Liver (tissue), 9 donors: ENCODE data around the gene GPR132. TPM values are rescaled to one million over a fixed set of nuclear protein-coding genes. Genes with fewer than 3 reads are reported as not detected.

Source experiments
- DNase-seq: peaks from one replicate; pipeline ENCODE4 v3.0.0-alpha.2; 2017; ENCODE audit warnings: low spot score
- H3K27ac ChIP-seq, 2 donors: one replicate each; pipeline ENCODE4 v1.7.0; 2013; ENCODE audit warnings: inconsistent platforms in 2 of 2, low read length in 2 of 2, control low read depth in 1 of 2, low read depth in 1 of 2, mild to moderate bottlenecking in 1 of 2
- H3K27me3 ChIP-seq, 4 donors: one replicate each; pipeline versions ENCODE4 v1.6.1 to v1.7.0; 2013; ENCODE audit warnings: low read length in 3 of 4, inconsistent platforms in 1 of 4, mild to moderate bottlenecking in 1 of 4, moderate library complexity in 1 of 4; ENCODE audit not compliant: control insufficient read depth in 4 of 4, insufficient read depth in 4 of 4
- H3K36me3 ChIP-seq, 4 donors: one replicate each; pipeline versions ENCODE4 v1.6.1 to v1.7.0; 2013; ENCODE audit warnings: low read length in 3 of 4, mild to moderate bottlenecking in 3 of 4, low read depth in 1 of 4, moderate library complexity in 1 of 4; ENCODE audit not compliant: control insufficient read depth in 4 of 4, insufficient read depth in 3 of 4
- H3K4me1 ChIP-seq, 4 donors: one replicate each; pipeline versions ENCODE4 v1.6.1 to v1.7.0; 2013; ENCODE audit warnings: low read length in 3 of 4, mild to moderate bottlenecking in 3 of 4, moderate library complexity in 1 of 4; ENCODE audit not compliant: control insufficient read depth in 4 of 4, insufficient read depth in 4 of 4
- H3K4me3 ChIP-seq, 3 donors: one replicate each; pipeline versions ENCODE4 v1.6.1 to v1.7.0; 2013; ENCODE audit warnings: low read length in 3 of 3, control low read depth in 1 of 3, low read depth in 1 of 3, mild to moderate bottlenecking in 1 of 3
- H3K9ac ChIP-seq, 2 donors: one replicate each; pipeline ENCODE4 v1.7.0; 2013; ENCODE audit warnings: low read length in 2 of 2, mild to moderate bottlenecking in 2 of 2, moderate library complexity in 2 of 2, control low read depth in 1 of 2, low read depth in 1 of 2
- H3K9me3 ChIP-seq, 4 donors: one replicate each; pipeline versions ENCODE4 v1.6.1 to v1.7.0; 2013; ENCODE audit warnings: low read length in 3 of 4; ENCODE audit not compliant: control insufficient read depth in 4 of 4
- ATF3 ChIP-seq: IDR thresholded peaks from 2 replicates; pipeline ENCODE4 v1.6.1; 2016; ENCODE audit warnings: antibody characterized with exemption
- CTCF ChIP-seq: fragments of 150-350 bp; IDR thresholded peaks from 2 replicates; pipeline ENCODE4 v1.5.1; 2017; ENCODE audit warnings: improper control_type of control experiment, low read depth, low read length; ENCODE audit not compliant: missing input control
- EGR1 ChIP-seq, 2 donors: IDR thresholded peaks; 2 replicates each; pipeline ENCODE4 v1.6.1; 2016 to 2018; ENCODE audit warnings: antibody characterized with exemption in 2 of 2, low read depth in 2 of 2
- FOXA1 ChIP-seq: IDR thresholded peaks from 2 replicates; pipeline ENCODE4 v1.6.1; 2016; ENCODE audit warnings: antibody characterized with exemption
- FOXA2 ChIP-seq: IDR thresholded peaks from 2 replicates; pipeline ENCODE4 v1.6.1; 2016; ENCODE audit warnings: antibody characterized with exemption
- GABPA ChIP-seq, 2 donors: IDR thresholded peaks in 1 of 2; conservative IDR thresholded peaks in 1 of 2; 2 replicates each; pipeline ENCODE4 v1.6.1; 2016; ENCODE audit warnings: antibody characterized with exemption in 2 of 2, mild to moderate bottlenecking in 1 of 2, moderate library complexity in 1 of 2
- HNF4A ChIP-seq, 2 donors: conservative IDR thresholded peaks; 2 replicates each; pipeline ENCODE4 v1.6.1; 2016; ENCODE audit warnings: antibody characterized with exemption in 2 of 2, mild to moderate bottlenecking in 2 of 2
- JUND ChIP-seq, 2 donors: IDR thresholded peaks; 2 replicates each; pipeline ENCODE4 v1.6.1; 2016; ENCODE audit warnings: antibody characterized with exemption in 2 of 2
- MAX ChIP-seq: IDR thresholded peaks from 2 replicates; pipeline ENCODE4 v1.6.1; 2016; ENCODE audit warnings: antibody characterized with exemption
- NR2F2 ChIP-seq: IDR thresholded peaks from 2 replicates; pipeline ENCODE4 v1.6.1; 2016; ENCODE audit warnings: antibody characterized with exemption
- RAD21 ChIP-seq, 2 donors: IDR thresholded peaks; 2 replicates each; pipeline ENCODE4 v1.6.1; 2016; ENCODE audit warnings: antibody characterized with exemption in 2 of 2, mild to moderate bottlenecking in 2 of 2
- REST ChIP-seq: IDR thresholded peaks from 2 replicates; pipeline ENCODE4 v1.6.1; 2016; ENCODE audit warnings: antibody characterized with exemption, mild to moderate bottlenecking
- RXRA ChIP-seq, 2 donors: IDR thresholded peaks; 2 replicates each; pipeline ENCODE4 v1.6.1; 2017 to 2018; ENCODE audit warnings: antibody characterized with exemption in 2 of 2, mild to moderate bottlenecking in 1 of 2
- SP1 ChIP-seq: IDR thresholded peaks from 2 replicates; pipeline ENCODE4 v1.6.1; 2018; ENCODE audit warnings: antibody characterized with exemption, mild to moderate bottlenecking
- TAF1 ChIP-seq: conservative IDR thresholded peaks from 2 replicates; pipeline ENCODE4 v1.6.1; 2016; ENCODE audit warnings: antibody characterized with exemption, mild to moderate bottlenecking
- YY1 ChIP-seq: IDR thresholded peaks from 2 replicates; pipeline ENCODE4 v1.6.1; 2016; ENCODE audit warnings: antibody characterized with exemption, mild to moderate bottlenecking
- ZBTB33 ChIP-seq: IDR thresholded peaks from 2 replicates; pipeline ENCODE4 v1.6.1; 2016; ENCODE audit warnings: antibody characterized with exemption
- WGBS: extraction: QIAGEN DNeasy Blood & Tissue Kit; methylation state at CpG from one replicate; pipeline ENCODE4 v1.1.7; 2013; 5-methylcytosine and 5-hydroxymethylcytosine counted together
- polyA plus RNA-seq, 2 donors: library from polyadenylated mRNA; stranded (reverse) in 1 of 2; unstranded in 1 of 2; fragments of 200-250 nt in 1 of 2; fragments of >200 nt in 1 of 2; fragmentation: Nextera tagmentation in 1 of 2; extraction: Ambion mirVana in 1 of 2; gene quantifications; one replicate each; pipeline versions ENCODE4 v1.2.1 to v1.2.3, GENCODE V29; 2013 to 2015
- total RNA-seq, 2 donors: library from RNA; depleted of rRNA; stranded (reverse); fragments of >200 nt; gene quantifications; one replicate each; pipeline ENCODE4 v1.2.3, GENCODE V29; 2014
- donor health status: healthy.
- donor health status: healthy.
- donor health status: healthy.
- donor health status: healthy.
- donor health status: healthy.

The GPR132 gene
- total and polyA plus RNA-seq, 4 donors = 0.32 to 1.2 (median 0.75) TPM

GRCh38 chr14:105080161-105080560, 14.9 kb upstream of the GPR132 start:
- no peaks in the 10 kb centered on the region for H3K36me3 ChIP-seq
- H3K4me3 ChIP-seq = no peak overlapping the region
- no peaks in the 10 kb centered on the region for H3K27me3 ChIP-seq
- DNase-seq = no peak
- no peak overlapping the region for H3K9ac ChIP-seq
- H3K9me3 ChIP-seq = no peaks in the 10 kb centered on the region
- 90% methylated on average over 17 of the region's 17 CpGs for WGBS
- TF ChIP-seq GABPA (IDR thresholded peaks at IDR 0.05 in 1 of 2, conservative IDR thresholded peaks at IDR 0.05 in 1 of 2) (no peak), REST (no peak)
- no peak overlapping the region for H3K27ac ChIP-seq
- H3K4me1 ChIP-seq = peaks cover 0 to 6% (median 0%) of the 10 kb centered on the region in 4 donors

- TF ChIP-seq EGR1 (IDR thresholded peaks at IDR 0.05; ENCODE audit: low read depth in 2 of 2) (no peak), JUND (IDR thresholded peaks at IDR 0.05) (no peak), RXRA (IDR thresholded peaks at IDR 0.05) (no peak), NR2F2 (no peak), HNF4A (conservative IDR thresholded peaks at IDR 0.05) (no peak)
- Histone ChIP-seq H3K9ac (no peak overlapping the region), H3K27ac (no peak overlapping the region), H3K9me3 (no peaks in the 10 kb centered on the region), H3K4me3 (no peak overlapping the region), H3K27me3 (no peaks in the 10 kb centered on the region), H3K4me1 (peaks cover 0 to 6% (median 0%) of the 10 kb centered on the region in 4 donors), H3K36me3 (no peaks in the 10 kb centered on the region)
- 56% methylated on average over 1 of the region's 1 CpG for WGBS
- DNase-seq = no peak
Observed at GRCh38 chr14:105078294-105078693, 13.1 kb upstream of the GPR132 start.

- H3K4me1 ChIP-seq = peaks cover 0 to 6% (median 0%) of the 10 kb centered on the region in 4 donors
- H3K9me3 ChIP-seq = no peaks in the 10 kb centered on the region
- H3K4me3 ChIP-seq = no peak overlapping the region
- DNase-seq = no peak
- H3K9ac ChIP-seq = no peak overlapping the region
- no peak overlapping the region for H3K27ac ChIP-seq
- H3K27me3 ChIP-seq = no peaks in the 10 kb centered on the region
- no peaks in the 10 kb centered on the region for H3K36me3 ChIP-seq
- 74% methylated on average over 8 of the region's 8 CpGs for WGBS
- TF ChIP-seq ZBTB33 = no peak
- TF ChIP-seq CTCF = no peak
- TF ChIP-seq JUND (IDR thresholded peaks at IDR 0.05) = no peak
- TF ChIP-seq FOXA2 = no peak
- no peak for TF ChIP-seq RXRA (IDR thresholded peaks at IDR 0.05)
- no peak for TF ChIP-seq TAF1
- no peak for TF ChIP-seq NR2F2
- no peak for TF ChIP-seq SP1
- TF ChIP-seq HNF4A (conservative IDR thresholded peaks at IDR 0.05) = no peak
- no peak for TF ChIP-seq RAD21 (IDR thresholded peaks at IDR 0.05)
- TF ChIP-seq EGR1 (IDR thresholded peaks at IDR 0.05; ENCODE audit: low read depth in 2 of 2) = no peak
- no peak for TF ChIP-seq MAX
- no peak for TF ChIP-seq REST
- TF ChIP-seq ATF3 = no peak
- no peak for TF ChIP-seq GABPA (IDR thresholded peaks at IDR 0.05 in 1 of 2, conservative IDR thresholded peaks at IDR 0.05 in 1 of 2)
- no peak for TF ChIP-seq FOXA1
- no peak for TF ChIP-seq YY1
Observed at GRCh38 chr14:105077649-105077995, 12.4 kb upstream of the GPR132 start.
